Osteoblast (primary cell): ENCODE measurements around the gene RWDD2A. TPM values are rescaled to one million over a fixed set of nuclear protein-coding genes. Genes with fewer than 3 reads are reported as not detected.

ENCODE experiments used
- DNase-seq: peaks from one replicate; pipeline ENCODE4 v3.0.0; 2011; ENCODE audit warnings: low spot score, mixed read lengths; ENCODE audit not compliant: insufficient read length; ENCODE audit errors: missing footprints
- H2AFZ ChIP-seq: 2 replicates; pipeline ENCODE4 v1.6.0; 2011; ENCODE audit warnings: mild to moderate bottlenecking, low read length
- H3K27ac ChIP-seq: 2 replicates; pipeline ENCODE4 v1.5.1; 2011; ENCODE audit warnings: mild to moderate bottlenecking, low read depth, low read length, moderate library complexity
- H3K27me3 ChIP-seq: 2 replicates; pipeline ENCODE4 v1.6.0; 2012; ENCODE audit warnings: mild to moderate bottlenecking, control low read depth, inconsistent platforms, low read length, moderate library complexity; ENCODE audit not compliant: insufficient read depth
- H3K36me3 ChIP-seq: 2 replicates; pipeline ENCODE4 v1.5.1; 2011; ENCODE audit warnings: mild to moderate bottlenecking, low read length, control low read depth, moderate library complexity; ENCODE audit not compliant: insufficient read depth
- H3K4me1 ChIP-seq: 2 replicates; pipeline ENCODE4 v1.5.1; 2011; ENCODE audit warnings: mild to moderate bottlenecking, low read length, control low read depth, moderate library complexity; ENCODE audit not compliant: insufficient read depth
- H3K4me2 ChIP-seq: 2 replicates; pipeline ENCODE4 v1.6.0; 2011; ENCODE audit warnings: mild to moderate bottlenecking, low read length; ENCODE audit not compliant: insufficient read depth
- H3K4me3 ChIP-seq: fragments of 200-600 bp; sonication (generic); 3 replicates; pipeline ENCODE4 v1.5.1; 2012; ENCODE audit warnings: mild to moderate bottlenecking, low read length, inconsistent platforms; ENCODE audit not compliant: insufficient read depth
- H3K79me2 ChIP-seq: 2 replicates; pipeline ENCODE4 v1.6.0; 2012; ENCODE audit warnings: mild to moderate bottlenecking, low read length, control low read depth, inconsistent platforms; ENCODE audit not compliant: insufficient read depth
- H3K9me3 ChIP-seq: 2 replicates; pipeline ENCODE4 v1.5.1; 2011; ENCODE audit warnings: low read depth, low read length, control low read depth
- H4K20me1 ChIP-seq: 2 replicates; pipeline ENCODE4 v1.6.0; 2012; ENCODE audit warnings: mild to moderate bottlenecking, low read length, control low read depth; ENCODE audit not compliant: insufficient read depth
- total RNA-seq: library from RNA; depleted of rRNA; stranded (reverse); fragments of >200 nt; gene quantifications from 2 replicates; pipeline ENCODE4 v1.2.3, GENCODE V29; 2012
- TF ChIP-seq, protein P1 (sequence below): IDR thresholded peaks from 2 replicates; pipeline ENCODE4 v1.5.1; 2011; ENCODE audit warnings: mild to moderate bottlenecking, low read depth, low read length, moderate library complexity; ENCODE audit errors: extremely low read depth

The RWDD2A gene
- total RNA-seq: 5.4 and 6.5 TPM in 2 replicates

- peak within 1 kb of the TSS; percentile 88 for H2AFZ ChIP-seq
- peak; percentile 99 for DNase-seq
- H3K9me3 ChIP-seq: no peaks in the 10 kb centered on the region
- H3K4me2 ChIP-seq: peak within 1 kb of the TSS; percentile 97
- H3K27me3 ChIP-seq: no peaks in the 10 kb centered on the region
- H3K27ac ChIP-seq: peak within 1 kb of the TSS; percentile 93
- peaks cover 46% of the 10 kb centered on the region for H3K36me3 ChIP-seq
- peaks cover 27% of the 10 kb centered on the region for H3K4me1 ChIP-seq
- peaks cover 64% of the 10 kb centered on the region for H3K79me2 ChIP-seq
- TF ChIP-seq, protein P1, sequence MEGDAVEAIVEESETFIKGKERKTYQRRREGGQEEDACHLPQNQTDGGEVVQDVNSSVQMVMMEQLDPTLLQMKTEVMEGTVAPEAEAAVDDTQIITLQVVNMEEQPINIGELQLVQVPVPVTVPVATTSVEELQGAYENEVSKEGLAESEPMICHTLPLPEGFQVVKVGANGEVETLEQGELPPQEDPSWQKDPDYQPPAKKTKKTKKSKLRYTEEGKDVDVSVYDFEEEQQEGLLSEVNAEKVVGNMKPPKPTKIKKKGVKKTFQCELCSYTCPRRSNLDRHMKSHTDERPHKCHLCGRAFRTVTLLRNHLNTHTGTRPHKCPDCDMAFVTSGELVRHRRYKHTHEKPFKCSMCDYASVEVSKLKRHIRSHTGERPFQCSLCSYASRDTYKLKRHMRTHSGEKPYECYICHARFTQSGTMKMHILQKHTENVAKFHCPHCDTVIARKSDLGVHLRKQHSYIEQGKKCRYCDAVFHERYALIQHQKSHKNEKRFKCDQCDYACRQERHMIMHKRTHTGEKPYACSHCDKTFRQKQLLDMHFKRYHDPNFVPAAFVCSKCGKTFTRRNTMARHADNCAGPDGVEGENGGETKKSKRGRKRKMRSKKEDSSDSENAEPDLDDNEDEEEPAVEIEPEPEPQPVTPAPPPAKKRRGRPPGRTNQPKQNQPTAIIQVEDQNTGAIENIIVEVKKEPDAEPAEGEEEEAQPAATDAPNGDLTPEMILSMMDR: no peak
- peaks cover 33% of the 10 kb centered on the region for H4K20me1 ChIP-seq
- H3K4me3 ChIP-seq: peak within 1 kb of the TSS; percentile 96
These were observed at the start of gene RWDD2A, which contains the start of gene PGM3 for GRCh38 chr6:83192871-83193746. RWDD2A (plus strand) TSS chr6:83193357; CDS start chr6:83194452, 1,095 bp downstream. PGM3 (minus strand) TSS chr6:83193265; CDS start chr6:83191012, 2,253 bp downstream.

- Histone ChIP-seq H3K27ac (no peak overlapping the region), H3K9me3 (no peaks in the 10 kb centered on the region), H4K20me1 (no peaks in the 10 kb centered on the region), H3K4me1 (peaks cover 4% of the 10 kb centered on the region), H3K79me2 (no peaks in the 10 kb centered on the region), H3K4me2 (no peak overlapping the region), H3K4me3 (no peak overlapping the region), H3K36me3 (peaks cover 10% of the 10 kb centered on the region), H3K27me3 (no peaks in the 10 kb centered on the region), H2AFZ (no peak overlapping the region)
- DNase-seq: no peak
- TF ChIP-seq, protein P1: no peak
These were observed 42.0 kb upstream of the RWDD2A start for GRCh38 chr6:83151114-83151513.

DNA sequence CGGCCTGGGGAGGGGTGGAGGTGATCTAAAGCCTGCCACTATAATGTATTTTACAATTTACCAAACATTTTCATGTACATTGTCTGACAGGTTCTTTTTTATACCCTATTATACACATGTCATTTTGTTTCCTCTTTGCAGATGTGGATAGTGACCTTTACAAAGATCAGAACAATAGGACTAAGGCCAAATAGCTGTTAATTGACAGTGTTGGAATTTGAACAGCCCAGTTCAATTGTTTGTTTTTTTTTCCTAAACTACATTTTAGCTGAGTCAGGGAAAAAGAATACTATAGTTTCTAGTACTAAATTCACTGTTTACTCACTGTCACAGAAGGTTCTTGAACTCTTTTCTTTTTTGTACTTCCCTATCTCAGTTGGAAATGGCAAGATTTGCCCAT, 40.2 kb upstream of the RWDD2A start:
- no peaks in the 10 kb centered on the region for H3K9me3 ChIP-seq
- H3K79me2 ChIP-seq: no peaks in the 10 kb centered on the region
- no peak overlapping the region for H3K4me2 ChIP-seq
- no peak overlapping the region for H3K27ac ChIP-seq
- TF ChIP-seq, protein P1: no peak
- H3K4me1 ChIP-seq: peaks cover 4% of the 10 kb centered on the region
- H2AFZ ChIP-seq: no peak overlapping the region
- no peak for DNase-seq
- H3K4me3 ChIP-seq: no peak overlapping the region
- no peaks in the 10 kb centered on the region for H3K27me3 ChIP-seq
- H3K36me3 ChIP-seq: peaks cover 18% of the 10 kb centered on the region
- no peaks in the 10 kb centered on the region for H4K20me1 ChIP-seq

GRCh38 chr6:83153883-83154521, 39.2 kb upstream of the RWDD2A start:
- Histone ChIP-seq H4K20me1 (no peaks in the 10 kb centered on the region), H2AFZ (no peak overlapping the region), H3K36me3 (peaks cover 21% of the 10 kb centered on the region), H3K9me3 (no peaks in the 10 kb centered on the region), H3K27me3 (no peaks in the 10 kb centered on the region), H3K4me2 (no peak overlapping the region), H3K4me3 (no peak overlapping the region), H3K4me1 (peaks cover 4% of the 10 kb centered on the region), H3K79me2 (no peaks in the 10 kb centered on the region), H3K27ac (no peak overlapping the region)
- TF ChIP-seq, protein P1: no peak
- peak; percentile 51 for DNase-seq
